ENCODE results near the gene PTGER2. TPM values are rescaled to one million over a fixed set of nuclear protein-coding genes. Genes with fewer than 3 reads are reported as not detected.

Gene PTGER2
- polyA plus RNA-seq, 3 donors: 51.5 to 90.4 (median 72.8) TPM

DNA sequence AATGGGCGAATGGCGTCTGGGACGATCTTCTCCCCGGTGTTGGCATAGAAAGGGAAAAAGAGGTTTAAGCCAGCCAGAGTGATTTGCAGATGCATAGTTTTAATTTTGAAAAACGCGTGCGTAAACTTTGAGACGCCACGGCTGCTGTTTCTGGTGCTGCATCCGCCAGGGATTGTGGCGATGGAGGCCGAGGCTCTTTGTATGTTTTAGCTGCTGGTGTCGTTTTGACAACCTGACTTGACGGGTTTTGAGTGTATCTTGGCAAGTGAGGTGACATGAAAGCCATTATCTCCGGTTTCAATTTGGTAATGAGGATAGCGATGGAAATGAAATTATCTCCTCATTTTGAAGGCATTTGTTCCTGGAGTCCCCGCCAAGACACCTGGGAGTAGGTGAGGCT lies 45.0 kb upstream of the PTGER2 start:
- Mint-ChIP-seq H3K4me1 (peaks cover 32% of the 10 kb centered on the region), H3K27me3 (ENCODE audit: low read depth in 3 of 3) (peaks cover 76 to 86% (median 84%) of the 10 kb centered on the region in 3 donors), H3K27ac (no peak overlapping the region), H3K36me3 (peaks cover 3 to 7% of the 10 kb centered on the region in 2 donors), H3K9me3 (peaks cover 0 to 13% (median 5%) of the 10 kb centered on the region in 7 donors), H3K4me3 (peak overlapping the region; percentile 52 to 90)
- WGBS (ENCODE audit: insufficient coverage): 37% methylated on average over 15 of the region's 17 CpGs
- H3K4me2 ChIP-seq (replicated peaks; ENCODE audit: extremely low read depth, low read length, poor library complexity, severe bottlenecking): no peak overlapping the region
- intact Hi-C loops (cut with micrococcal nuclease): no loop called here
- no peaks in the 10 kb centered on the region for H4K20me1 ChIP-seq (ENCODE audit: insufficient read depth, low read length)
- no peak overlapping the region for H2AFZ ChIP-seq (ENCODE audit: insufficient read depth, low read depth, low read length, poor library complexity, severe bottlenecking)
- H3K27me3 ChIP-seq (ENCODE audit: control insufficient read depth in 2 of 2, insufficient read depth in 2 of 2, low read length in 2 of 2): peaks cover 66 to 86% of the 10 kb centered on the region in 2 donors
- peaks cover 0 to 25% of the 10 kb centered on the region in 2 donors for H3K9me3 ChIP-seq (replicated peaks in 1 of 2; ENCODE audit: control insufficient read depth in 1 of 2, insufficient read depth in 1 of 2, low read length in 2 of 2)
- TF ChIP-seq, protein P1, sequence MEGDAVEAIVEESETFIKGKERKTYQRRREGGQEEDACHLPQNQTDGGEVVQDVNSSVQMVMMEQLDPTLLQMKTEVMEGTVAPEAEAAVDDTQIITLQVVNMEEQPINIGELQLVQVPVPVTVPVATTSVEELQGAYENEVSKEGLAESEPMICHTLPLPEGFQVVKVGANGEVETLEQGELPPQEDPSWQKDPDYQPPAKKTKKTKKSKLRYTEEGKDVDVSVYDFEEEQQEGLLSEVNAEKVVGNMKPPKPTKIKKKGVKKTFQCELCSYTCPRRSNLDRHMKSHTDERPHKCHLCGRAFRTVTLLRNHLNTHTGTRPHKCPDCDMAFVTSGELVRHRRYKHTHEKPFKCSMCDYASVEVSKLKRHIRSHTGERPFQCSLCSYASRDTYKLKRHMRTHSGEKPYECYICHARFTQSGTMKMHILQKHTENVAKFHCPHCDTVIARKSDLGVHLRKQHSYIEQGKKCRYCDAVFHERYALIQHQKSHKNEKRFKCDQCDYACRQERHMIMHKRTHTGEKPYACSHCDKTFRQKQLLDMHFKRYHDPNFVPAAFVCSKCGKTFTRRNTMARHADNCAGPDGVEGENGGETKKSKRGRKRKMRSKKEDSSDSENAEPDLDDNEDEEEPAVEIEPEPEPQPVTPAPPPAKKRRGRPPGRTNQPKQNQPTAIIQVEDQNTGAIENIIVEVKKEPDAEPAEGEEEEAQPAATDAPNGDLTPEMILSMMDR (IDR thresholded peaks at IDR 0.05): no peak
- peaks cover 25 to 26% of the 10 kb centered on the region in 2 donors for H3K4me1 ChIP-seq (ENCODE audit: control insufficient read depth in 1 of 2, insufficient read depth in 2 of 2, low read length in 2 of 2)
- H3K79me2 ChIP-seq (ENCODE audit: insufficient read depth, low read length): no peaks in the 10 kb centered on the region
- no peaks in the 10 kb centered on the region for H3K36me3 ChIP-seq (replicated peaks in 1 of 2; ENCODE audit: control insufficient read depth in 1 of 2, insufficient read depth in 2 of 2, low read length in 2 of 2)
- H3K9ac ChIP-seq (ENCODE audit: insufficient read depth, low read length, poor library complexity, severe bottlenecking): no peak overlapping the region
- no peak overlapping the region for H3K27ac ChIP-seq (ENCODE audit: low read depth in 1 of 2, low read length in 2 of 2)
- H3K4me3 ChIP-seq (replicated peaks in 1 of 3; ENCODE audit: low read depth in 2 of 3, low read length in 3 of 3): no peak overlapping the region
- DNase-seq: no peak

DNA sequence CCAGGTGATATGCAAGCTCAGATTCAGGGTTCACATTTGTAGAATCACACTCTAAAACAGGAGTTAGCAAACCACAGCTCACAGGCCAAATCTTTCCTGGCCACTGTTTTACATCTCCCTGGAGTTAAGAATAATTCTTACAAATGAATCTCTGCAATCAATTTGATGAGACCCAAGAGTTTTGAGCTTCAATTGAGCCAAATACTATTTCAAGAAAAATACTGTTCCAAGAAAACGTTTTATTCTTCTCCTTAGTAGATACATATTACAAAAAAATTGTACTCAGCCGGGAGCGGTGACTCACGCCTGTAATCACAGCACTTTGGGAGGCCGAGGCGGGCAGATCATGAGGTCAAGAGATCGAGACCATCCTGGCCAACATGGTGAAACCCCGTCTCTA lies 44.1 kb upstream of the PTGER2 start:
- intact Hi-C loops (cut with micrococcal nuclease): no loop called here
- no peaks in the 10 kb centered on the region for H3K36me3 ChIP-seq (replicated peaks in 1 of 2; ENCODE audit: control insufficient read depth in 1 of 2, insufficient read depth in 2 of 2, low read length in 2 of 2)
- no peak for DNase-seq
- H4K20me1 ChIP-seq (ENCODE audit: insufficient read depth, low read length): no peaks in the 10 kb centered on the region
- peaks cover 64 to 82% of the 10 kb centered on the region in 2 donors for H3K27me3 ChIP-seq (ENCODE audit: control insufficient read depth in 2 of 2, insufficient read depth in 2 of 2, low read length in 2 of 2)
- H3K9me3 ChIP-seq (replicated peaks in 1 of 2; ENCODE audit: control insufficient read depth in 1 of 2, insufficient read depth in 1 of 2, low read length in 2 of 2): peaks cover 0 to 25% of the 10 kb centered on the region in 2 donors
- TF ChIP-seq, protein P1 (IDR thresholded peaks at IDR 0.05): no peak
- H3K9ac ChIP-seq (ENCODE audit: insufficient read depth, low read length, poor library complexity, severe bottlenecking): no peak overlapping the region
- H3K27ac Mint-ChIP-seq: no peak overlapping the region
- H3K27ac ChIP-seq (ENCODE audit: low read depth in 1 of 2, low read length in 2 of 2): no peak overlapping the region
- peak overlapping the region in 1 of 2 donors; percentile 60 for H3K4me3 Mint-ChIP-seq
- no peak overlapping the region for H3K4me2 ChIP-seq (replicated peaks; ENCODE audit: extremely low read depth, low read length, poor library complexity, severe bottlenecking)
- H3K36me3 Mint-ChIP-seq: peaks cover 3 to 7% of the 10 kb centered on the region in 2 donors
- peaks cover 31% of the 10 kb centered on the region for H3K4me1 Mint-ChIP-seq
- peaks cover 0 to 13% (median 5%) of the 10 kb centered on the region in 7 donors for H3K9me3 Mint-ChIP-seq
- peaks cover 23 to 24% of the 10 kb centered on the region in 2 donors for H3K4me1 ChIP-seq (ENCODE audit: control insufficient read depth in 1 of 2, insufficient read depth in 2 of 2, low read length in 2 of 2)
- no peak overlapping the region for H3K4me3 ChIP-seq (replicated peaks in 1 of 3; ENCODE audit: low read depth in 2 of 3, low read length in 3 of 3)
- H3K79me2 ChIP-seq (ENCODE audit: insufficient read depth, low read length): no peaks in the 10 kb centered on the region
- peaks cover 72 to 83% (median 80%) of the 10 kb centered on the region in 3 donors for H3K27me3 Mint-ChIP-seq (ENCODE audit: low read depth in 3 of 3)
- no peak overlapping the region for H2AFZ ChIP-seq (ENCODE audit: insufficient read depth, low read depth, low read length, poor library complexity, severe bottlenecking)
- 100% methylated on average over 7 of the region's 8 CpGs for WGBS (ENCODE audit: insufficient coverage)
